GM21381 (cell line): ENCODE data around the gene ASB10.

Experiments used
- ATAC-seq: cut with Tn5 transposase; IDR thresholded peaks from one replicate; pipeline ENCODE4 v1.9.1; 2021; ENCODE audit warnings: mild to moderate bottlenecking, moderate library complexity; ENCODE audit not compliant: unreplicated experiment

The ASB10 gene

GRCh38 chr7:151189038-151189437, 2.0 kb upstream of the ASB10 start:
- ATAC-seq = no peak

GRCh38 chr7:151188252-151188542, 1.1 kb upstream of the ASB10 start:
- no peak for ATAC-seq

- no peak for ATAC-seq
Observed at GRCh38 chr7:151187409-151188251, 580 bp upstream of the ASB10 start.

- no peak for ATAC-seq
Observed at GRCh38 chr7:151185762-151186639, 1.0 kb downstream of the ASB10 start.

- ATAC-seq = no peak
Observed at GRCh38 chr7:151181011-151181431, 6.0 kb downstream of the ASB10 start.

- no peak for ATAC-seq
Observed at GRCh38 chr7:151179946-151180345, 7.1 kb downstream of the ASB10 start.

- no peak for ATAC-seq
Observed at GRCh38 chr7:151179287-151179860, 7.7 kb downstream of the ASB10 start.

GRCh38 chr7:151178831-151179230, 8.2 kb downstream of the ASB10 start:
- ATAC-seq = no peak

GRCh38 chr7:151178236-151178635, 8.8 kb downstream of the ASB10 start:
- no peak for ATAC-seq

GRCh38 chr7:151177310-151177709, 9.7 kb downstream of the ASB10 start:
- no peak for ATAC-seq

- no peak for ATAC-seq
Observed at GRCh38 chr7:151176401-151176800, 10.6 kb downstream of the ASB10 start.

GRCh38 chr7:151175793-151176311, 11.2 kb downstream of the ASB10 start:
- ATAC-seq = no peak

GRCh38 chr7:151175047-151175792, 11.8 kb downstream of the ASB10 start:
- ATAC-seq = no peak

GRCh38 chr7:151174246-151175046, 12.6 kb downstream of the ASB10 start:
- no peak for ATAC-seq

- no peak for ATAC-seq
Observed at GRCh38 chr7:151173386-151174245, 13.4 kb downstream of the ASB10 start.

GRCh38 chr7:151172273-151173141, 14.5 kb downstream of the ASB10 start:
- ATAC-seq = peak; percentile 58

- no peak for ATAC-seq
Observed at GRCh38 chr7:151168787-151169162, 18.3 kb downstream of the ASB10 start.
